ENCODE results near the gene KDM6A. TPM values are rescaled to one million over a fixed set of nuclear protein-coding genes. Genes with fewer than 3 reads are reported as not detected.
"Not testable (repeated sequence)": the region's sequence is repeated elsewhere in the genome, so short reads cannot be mapped to it uniquely, and the experiment has no call there.

KDM6A gene
- total RNA-seq, 1 experiment from 2014 or later, result 7.5 TPM

GRCh38 chrX:44922980-44923379 lies 50.0 kb downstream of the KDM6A start:
- DNase-seq (ENCODE audit: low read depth), result no peak

GRCh38 chrX:44927398-44927797 lies 54.4 kb downstream of the KDM6A start:
- no peak for DNase-seq (ENCODE audit: low read depth)

- DNase-seq (ENCODE audit: low read depth), result no peak
Observed at GRCh38 chrX:44931441-44931973, 58.5 kb downstream of the KDM6A start.

- DNase-seq (ENCODE audit: low read depth), result no peak
Observed at GRCh38 chrX:44935172-44935571, 62.2 kb downstream of the KDM6A start.

- DNase-seq (ENCODE audit: low read depth), result no peak
Observed at GRCh38 chrX:44935640-44936039, 62.7 kb downstream of the KDM6A start.

- DNase-seq (ENCODE audit: low read depth), result no peak
Observed at GRCh38 chrX:44937606-44938005, 64.6 kb downstream of the KDM6A start.

GRCh38 chrX:44938111-44938510 lies 65.1 kb downstream of the KDM6A start:
- DNase-seq (ENCODE audit: low read depth), result no peak

- not testable (repeated sequence) for DNase-seq (ENCODE audit: low read depth)
Observed at GRCh38 chrX:44940541-44940940, 67.6 kb downstream of the KDM6A start.

GRCh38 chrX:44943007-44943406 lies 70.0 kb downstream of the KDM6A start:
- DNase-seq (ENCODE audit: low read depth), result no peak

- DNase-seq (ENCODE audit: low read depth), result no peak
Observed at GRCh38 chrX:44944894-44945293, 71.9 kb downstream of the KDM6A start.

GRCh38 chrX:44945736-44946135 lies 72.7 kb downstream of the KDM6A start:
- DNase-seq (ENCODE audit: low read depth), result no peak

- no peak for DNase-seq (ENCODE audit: low read depth)
Observed at GRCh38 chrX:44946771-44947170, 73.8 kb downstream of the KDM6A start.

GRCh38 chrX:44947995-44948394 lies 75.0 kb downstream of the KDM6A start:
- DNase-seq (ENCODE audit: low read depth), result no peak

- DNase-seq (ENCODE audit: low read depth), result no peak
Observed at GRCh38 chrX:44948406-44948805, 75.4 kb downstream of the KDM6A start.

GRCh38 chrX:44949125-44949524 lies 76.1 kb downstream of the KDM6A start:
- no peak for DNase-seq (ENCODE audit: low read depth)

- not testable (repeated sequence) for DNase-seq (ENCODE audit: low read depth)
Observed at GRCh38 chrX:44950471-44951366, 77.7 kb downstream of the KDM6A start.

GRCh38 chrX:44951572-44952067 lies 78.6 kb downstream of the KDM6A start:
- DNase-seq (ENCODE audit: low read depth), result no peak

GRCh38 chrX:44952329-44953027 lies 79.5 kb downstream of the KDM6A start:
- DNase-seq (ENCODE audit: low read depth), result no peak

GRCh38 chrX:44953734-44954502 lies 80.9 kb downstream of the KDM6A start:
- DNase-seq (ENCODE audit: low read depth), result no peak

- no peak for DNase-seq (ENCODE audit: low read depth)
Observed at GRCh38 chrX:44954562-44954961, 81.6 kb downstream of the KDM6A start.

- no peak for DNase-seq (ENCODE audit: low read depth)
Observed at GRCh38 chrX:44957848-44958247, 84.9 kb downstream of the KDM6A start.

GRCh38 chrX:44958480-44958879 lies 85.5 kb downstream of the KDM6A start:
- no peak for DNase-seq (ENCODE audit: low read depth)
